ENCODE results near the gene KCNMB2. TPM values are rescaled to one million over a fixed set of nuclear protein-coding genes. Genes with fewer than 3 reads are reported as not detected.

The KCNMB2 gene
- total RNA-seq, 1 donor from 2014 or later: not detected

DNA sequence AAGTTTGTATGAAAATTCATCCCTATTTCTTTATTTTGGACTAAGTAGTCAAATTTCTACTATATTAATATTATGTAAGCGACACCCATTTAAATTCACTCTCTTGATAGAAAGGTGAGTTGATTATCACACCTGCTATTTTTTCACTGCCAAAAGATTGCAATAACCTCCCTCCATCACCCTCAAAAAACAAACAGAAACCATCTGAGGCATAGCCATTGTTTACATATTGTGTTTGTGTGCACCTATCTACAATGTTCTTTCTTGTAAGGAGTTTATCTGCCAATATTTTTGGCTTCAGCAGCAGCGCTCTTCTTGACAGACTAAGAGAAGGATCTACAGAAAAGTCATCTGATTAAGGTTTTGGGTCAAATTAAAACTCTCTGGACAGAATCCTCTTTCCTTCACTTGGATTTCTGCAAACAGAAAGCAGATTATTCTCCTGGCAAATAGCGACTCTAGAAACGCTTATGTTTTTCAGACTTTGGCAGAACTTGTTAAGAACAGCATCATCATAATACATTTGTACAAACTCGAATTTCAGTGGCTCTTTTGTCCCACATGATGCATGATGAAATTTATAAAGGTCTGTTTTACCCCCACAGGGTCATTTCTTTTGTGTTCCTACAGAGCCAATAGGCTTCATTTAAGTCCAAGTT lies 48.6 kb downstream of the KCNMB2 start:
- H3K9me3 ChIP-seq: peaks cover 0 to 4% of the 10 kb centered on the region in 2 donors
- H3K27me3 ChIP-seq: no peaks in the 10 kb centered on the region
- no peaks in the 10 kb centered on the region for H3K4me1 ChIP-seq
- no peak overlapping the region for H3K27ac ChIP-seq
- TF ChIP-seq CTCF (IDR thresholded peaks at IDR 0.05): no peak
- H3K36me3 ChIP-seq: no peaks in the 10 kb centered on the region
- no peak for DNase-seq (ENCODE audit: low spot score in 2 of 2)
- intact Hi-C loops (cut with DNase I): no loop called here
- H3K4me3 ChIP-seq: no peak overlapping the region

- TF ChIP-seq CTCF (IDR thresholded peaks at IDR 0.05): no peak
- H3K27ac ChIP-seq: no peak overlapping the region
- no peak for DNase-seq (ENCODE audit: low spot score in 2 of 2)
Observed at GRCh38 chr3:178585454-178585853, 49.2 kb downstream of the KCNMB2 start.

GRCh38 chr3:178586076-178586475 lies 49.8 kb downstream of the KCNMB2 start:
- intact Hi-C loops (cut with DNase I): no loop called here
- DNase-seq (ENCODE audit: low spot score in 2 of 2): no peak
- Histone ChIP-seq H3K4me1 (no peaks in the 10 kb centered on the region), H3K36me3 (no peaks in the 10 kb centered on the region), H3K9me3 (no peaks in the 10 kb centered on the region), H3K27ac (no peak overlapping the region), H3K27me3 (no peaks in the 10 kb centered on the region), H3K4me3 (no peak overlapping the region)
- no peak for TF ChIP-seq CTCF (IDR thresholded peaks at IDR 0.05)

More at GRCh38 chr3:178585454-178585853, 49.2 kb downstream of the KCNMB2 start:
- no peaks in the 10 kb centered on the region for H3K36me3 ChIP-seq
- intact Hi-C loops (cut with DNase I): no loop called here
- H3K27me3 ChIP-seq: no peaks in the 10 kb centered on the region
- no peaks in the 10 kb centered on the region for H3K4me1 ChIP-seq
- H3K4me3 ChIP-seq: no peak overlapping the region
- H3K9me3 ChIP-seq: no peaks in the 10 kb centered on the region

DNA sequence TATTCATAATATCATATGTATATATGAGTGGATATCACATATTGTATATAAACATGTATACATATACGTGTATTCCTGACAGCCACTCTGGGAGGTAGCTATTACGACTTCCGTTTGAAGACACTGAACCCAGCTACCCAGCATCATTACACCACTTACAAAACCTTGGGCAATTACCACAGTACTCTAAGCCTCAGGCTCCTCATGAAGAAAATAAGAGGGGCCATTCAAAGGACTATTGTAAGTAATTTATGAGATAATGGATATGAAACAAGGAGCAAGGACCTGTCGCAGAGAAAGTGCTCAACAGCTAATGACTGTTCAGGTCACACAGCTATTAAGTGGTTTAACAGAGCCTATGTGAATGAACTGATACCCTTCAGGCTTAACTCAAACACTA lies 52.4 kb downstream of the KCNMB2 start:
- H3K4me3 ChIP-seq: no peak overlapping the region
- H3K9me3 ChIP-seq: no peaks in the 10 kb centered on the region
- no peak for DNase-seq (ENCODE audit: low spot score in 2 of 2)
- intact Hi-C loops (cut with DNase I): no loop called here
- no peaks in the 10 kb centered on the region for H3K27me3 ChIP-seq
- H3K36me3 ChIP-seq: no peaks in the 10 kb centered on the region
- no peaks in the 10 kb centered on the region for H3K4me1 ChIP-seq
- H3K27ac ChIP-seq: no peak overlapping the region
- TF ChIP-seq CTCF (IDR thresholded peaks at IDR 0.05): no peak

DNA sequence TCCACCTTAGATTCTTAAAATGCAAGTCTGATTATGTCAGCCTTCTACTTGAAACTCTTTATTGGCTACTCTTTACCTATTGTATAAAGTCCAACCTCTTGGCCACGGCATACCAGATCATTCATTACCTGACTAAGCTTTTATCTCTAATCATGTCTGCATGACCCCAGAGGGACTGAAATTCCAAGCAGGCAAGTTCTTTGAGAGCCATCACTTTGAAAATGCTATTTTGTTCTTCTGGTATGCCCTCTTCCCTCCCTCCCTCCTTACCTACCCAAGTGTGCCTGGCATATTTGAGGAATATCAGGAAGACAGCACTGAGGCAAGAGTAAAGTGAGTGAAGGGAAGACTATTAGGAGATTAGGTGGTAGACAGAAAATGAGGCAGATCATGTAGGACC lies 57.5 kb downstream of the KCNMB2 start:
- no peaks in the 10 kb centered on the region for H3K27me3 ChIP-seq
- no peak for TF ChIP-seq CTCF (IDR thresholded peaks at IDR 0.05)
- H3K9me3 ChIP-seq: no peaks in the 10 kb centered on the region
- H3K27ac ChIP-seq: no peak overlapping the region
- H3K4me1 ChIP-seq: no peaks in the 10 kb centered on the region
- no peak for DNase-seq (ENCODE audit: low spot score in 2 of 2)
- no peaks in the 10 kb centered on the region for H3K36me3 ChIP-seq
- no peak overlapping the region for H3K4me3 ChIP-seq
- intact Hi-C loops (cut with DNase I): no loop called here

GRCh38 chr3:178597371-178597770 lies 61.1 kb downstream of the KCNMB2 start:
- Histone ChIP-seq H3K36me3 (no peaks in the 10 kb centered on the region), H3K4me3 (no peak overlapping the region), H3K9me3 (no peaks in the 10 kb centered on the region), H3K4me1 (no peaks in the 10 kb centered on the region), H3K27me3 (no peaks in the 10 kb centered on the region), H3K27ac (no peak overlapping the region)
- no peak for TF ChIP-seq CTCF (IDR thresholded peaks at IDR 0.05)
- intact Hi-C loops (cut with DNase I): no loop called here
- no peak for DNase-seq (ENCODE audit: low spot score in 2 of 2)

Data from ascending aorta (tissue), 2 donors.